Astrocyte of the cerebellum (primary cell): Measurements from ENCODE around the gene DIDO1.
"Not testable (repeated sequence)": the region's sequence is repeated elsewhere in the genome, so short reads cannot be mapped to it uniquely, and the experiment has no call there.

Experiments
- DNase-seq: peaks from one replicate; pipeline ENCODE4 v3.0.0-alpha.2; 2011; ENCODE audit warnings: low read depth
- H3K4me3 ChIP-seq: 2 replicates; pipeline ENCODE4 v1.5.1; 2011; ENCODE audit warnings: mild to moderate bottlenecking, low read depth, low read length, moderate library complexity
- in situ Hi-C: cut with HindIII; loops from 2 replicates; pipeline ENCODE4 v1.10.0; 2017; ENCODE audit warnings: low sequenced_read_pairs
- TF ChIP-seq, protein P1 (sequence below): IDR thresholded peaks from 2 replicates; pipeline ENCODE4 v1.5.1; 2012; ENCODE audit warnings: low read length, low read depth, moderate library complexity, mild to moderate bottlenecking; ENCODE audit errors: missing control alignments

DIDO1 gene

DNA sequence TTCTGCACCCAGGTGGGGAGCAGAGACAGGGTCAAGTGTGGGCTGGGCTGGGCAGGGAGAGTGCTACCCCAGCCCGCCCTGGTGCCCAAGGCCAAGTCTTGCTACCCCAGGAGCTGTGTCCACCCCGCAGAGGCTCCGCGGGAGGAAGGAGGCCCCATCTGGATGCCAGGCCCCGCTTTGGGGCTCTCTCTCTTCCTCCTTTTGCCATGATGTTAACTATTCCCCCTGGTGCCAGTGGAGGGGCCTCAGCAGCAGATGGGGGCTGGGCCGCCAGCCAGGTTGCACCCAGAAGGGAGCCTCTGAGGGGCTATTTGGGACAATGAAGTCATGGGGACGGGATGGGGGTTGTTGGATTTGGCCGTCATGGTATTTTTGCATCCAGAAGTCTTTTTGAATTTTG, 35.5 kb upstream of the DIDO1 start:
- in situ Hi-C loops: no loop called here
- TF ChIP-seq, protein P1, sequence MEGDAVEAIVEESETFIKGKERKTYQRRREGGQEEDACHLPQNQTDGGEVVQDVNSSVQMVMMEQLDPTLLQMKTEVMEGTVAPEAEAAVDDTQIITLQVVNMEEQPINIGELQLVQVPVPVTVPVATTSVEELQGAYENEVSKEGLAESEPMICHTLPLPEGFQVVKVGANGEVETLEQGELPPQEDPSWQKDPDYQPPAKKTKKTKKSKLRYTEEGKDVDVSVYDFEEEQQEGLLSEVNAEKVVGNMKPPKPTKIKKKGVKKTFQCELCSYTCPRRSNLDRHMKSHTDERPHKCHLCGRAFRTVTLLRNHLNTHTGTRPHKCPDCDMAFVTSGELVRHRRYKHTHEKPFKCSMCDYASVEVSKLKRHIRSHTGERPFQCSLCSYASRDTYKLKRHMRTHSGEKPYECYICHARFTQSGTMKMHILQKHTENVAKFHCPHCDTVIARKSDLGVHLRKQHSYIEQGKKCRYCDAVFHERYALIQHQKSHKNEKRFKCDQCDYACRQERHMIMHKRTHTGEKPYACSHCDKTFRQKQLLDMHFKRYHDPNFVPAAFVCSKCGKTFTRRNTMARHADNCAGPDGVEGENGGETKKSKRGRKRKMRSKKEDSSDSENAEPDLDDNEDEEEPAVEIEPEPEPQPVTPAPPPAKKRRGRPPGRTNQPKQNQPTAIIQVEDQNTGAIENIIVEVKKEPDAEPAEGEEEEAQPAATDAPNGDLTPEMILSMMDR: no peak
- no peak for DNase-seq
- no peak overlapping the region for H3K4me3 ChIP-seq

DNA sequence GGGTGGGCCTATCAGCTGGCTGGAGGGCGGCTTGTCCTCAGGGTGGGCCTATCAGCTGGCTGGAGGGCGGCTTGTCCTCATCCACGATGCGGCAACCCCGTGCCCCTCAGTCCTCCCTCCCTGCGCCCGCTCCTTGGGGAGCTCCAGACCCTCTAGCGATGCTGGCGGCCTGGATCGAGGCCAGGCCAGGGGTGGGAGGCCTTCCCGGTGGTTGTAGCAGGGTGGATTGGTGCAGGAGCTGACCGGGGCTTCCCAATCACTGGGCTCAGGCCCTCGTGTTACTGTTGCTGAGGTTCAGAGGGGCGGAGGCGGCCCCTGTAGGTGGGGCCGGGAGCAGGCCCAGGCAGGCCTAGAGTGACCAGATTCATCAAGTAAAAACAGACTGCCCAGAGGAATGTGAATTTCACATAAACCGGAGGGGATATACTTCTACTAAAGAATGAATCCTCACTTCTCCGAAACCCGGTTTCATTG, 35.0 kb upstream of the DIDO1 start:
- in situ Hi-C loops: no loop called here
- no peak for DNase-seq
- TF ChIP-seq, protein P1: no peak
- H3K4me3 ChIP-seq: no peak overlapping the region

GRCh38 chr20:62960446-62961309, 34.4 kb upstream of the DIDO1 start:
- in situ Hi-C loops, H3K4me3 ChIP-seq, DNase-seq: not testable (repeated sequence)

DNA sequence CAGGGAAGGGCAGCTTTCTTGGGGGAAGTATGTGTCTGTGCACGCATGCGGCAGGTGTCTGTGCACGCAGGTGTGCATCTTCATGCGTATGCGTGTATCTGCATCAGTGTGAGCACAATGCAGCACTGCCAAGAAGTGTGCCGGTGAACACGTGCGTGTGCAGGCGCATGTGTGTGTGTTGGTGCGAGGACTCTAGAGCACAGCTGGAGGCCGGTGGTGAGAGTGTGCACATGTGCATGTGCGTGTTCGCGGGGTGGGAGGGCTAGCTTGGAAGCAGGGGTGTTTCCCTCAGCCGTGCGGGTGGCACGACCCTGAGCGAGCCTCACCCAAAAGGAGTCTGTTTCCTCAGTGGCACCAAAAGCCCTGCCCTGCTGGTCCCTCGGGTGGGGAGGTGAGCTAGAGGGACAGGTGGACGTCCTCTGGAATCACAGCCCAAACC, 33.7 kb upstream of the DIDO1 start:
- no peak overlapping the region for H3K4me3 ChIP-seq
- in situ Hi-C loops: no loop called here
- DNase-seq: no peak
- TF ChIP-seq, protein P1: no peak

DNA sequence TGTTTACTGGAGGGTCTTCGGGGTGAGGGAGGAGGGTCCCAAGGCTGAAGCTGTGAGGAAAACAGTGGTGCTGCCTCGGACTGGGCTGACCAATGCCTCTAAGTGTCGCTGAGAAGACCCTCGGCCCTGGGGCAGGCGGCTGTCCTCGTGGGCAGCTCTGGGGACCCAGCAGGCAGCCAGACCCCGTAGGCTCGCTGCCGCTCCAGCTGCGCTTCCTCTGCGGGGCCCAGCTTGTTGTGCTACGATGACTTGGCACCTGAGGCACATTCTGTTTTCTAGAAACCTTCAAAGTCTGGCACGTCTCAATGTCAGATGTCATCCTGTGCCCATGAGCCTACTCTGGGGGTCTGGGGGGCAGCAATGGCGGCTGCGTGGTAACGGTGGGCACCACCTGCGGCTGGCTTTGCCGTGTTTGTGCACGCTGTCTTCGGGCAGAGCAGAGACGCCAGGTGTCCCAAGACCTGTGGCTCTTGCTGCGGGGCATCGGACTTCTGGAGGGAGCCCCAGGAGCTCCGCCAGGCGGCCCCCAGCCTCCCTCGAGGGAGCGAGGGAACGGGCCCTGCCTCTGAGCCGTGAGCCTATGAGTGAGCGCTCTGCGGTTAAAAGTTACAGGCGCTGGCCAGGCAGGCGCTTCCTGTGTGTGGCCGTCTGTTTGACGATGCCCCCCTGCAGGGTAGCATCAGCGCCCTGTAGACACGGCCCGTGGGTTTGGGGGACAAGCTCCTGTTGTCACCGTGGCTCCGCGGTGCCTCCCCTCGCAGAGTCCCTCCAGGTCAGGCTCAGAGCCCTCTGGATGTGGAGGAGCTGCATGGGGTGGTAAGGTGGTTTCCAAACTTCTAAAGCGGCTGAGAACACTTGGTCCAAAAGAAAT, 33.0 kb upstream of the DIDO1 start:
- TF ChIP-seq, protein P1: no peak
- no peak overlapping the region for H3K4me3 ChIP-seq
- in situ Hi-C loops: no loop called here
- no peak for DNase-seq

DNA sequence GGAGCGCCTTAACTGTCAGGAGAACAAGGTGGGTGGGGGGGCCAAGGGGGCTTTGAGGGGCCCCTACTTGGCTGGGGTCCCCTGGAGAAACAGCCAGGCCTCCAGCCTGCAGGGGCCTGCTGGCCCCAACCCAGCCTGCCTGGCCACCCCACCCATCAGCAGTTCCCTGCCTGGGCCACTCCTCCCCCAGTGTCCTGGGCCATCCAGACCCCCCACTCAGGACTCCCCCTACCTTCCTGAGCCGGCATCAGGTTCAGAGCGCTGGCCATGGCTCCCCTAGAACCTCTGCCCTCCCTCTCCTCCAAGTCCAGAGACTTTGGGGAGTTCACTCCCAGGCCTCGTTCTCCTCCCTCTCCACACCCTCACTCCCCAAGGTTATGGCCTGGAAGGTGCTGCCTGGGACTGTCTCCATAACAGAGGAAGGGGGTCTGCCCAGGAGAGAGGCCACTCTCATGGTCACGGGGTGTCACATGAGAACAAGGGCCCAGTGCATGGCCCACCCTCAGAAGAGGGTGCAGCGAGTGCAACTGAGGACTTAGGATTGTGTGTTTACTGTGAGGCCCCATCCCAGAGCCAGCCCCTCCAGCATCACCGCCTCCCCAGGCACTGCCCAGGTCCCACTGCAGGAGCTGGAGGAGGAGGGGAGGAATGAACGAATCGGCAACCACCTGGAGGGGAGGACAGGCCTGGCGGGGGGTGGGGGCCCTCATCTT, 32.2 kb upstream of the DIDO1 start:
- TF ChIP-seq, protein P1: no peak
- DNase-seq: no peak
- in situ Hi-C loops: no loop called here
- H3K4me3 ChIP-seq: no peak overlapping the region
